ENCODE data around the gene RCBTB1.

The RCBTB1 gene

DNA sequence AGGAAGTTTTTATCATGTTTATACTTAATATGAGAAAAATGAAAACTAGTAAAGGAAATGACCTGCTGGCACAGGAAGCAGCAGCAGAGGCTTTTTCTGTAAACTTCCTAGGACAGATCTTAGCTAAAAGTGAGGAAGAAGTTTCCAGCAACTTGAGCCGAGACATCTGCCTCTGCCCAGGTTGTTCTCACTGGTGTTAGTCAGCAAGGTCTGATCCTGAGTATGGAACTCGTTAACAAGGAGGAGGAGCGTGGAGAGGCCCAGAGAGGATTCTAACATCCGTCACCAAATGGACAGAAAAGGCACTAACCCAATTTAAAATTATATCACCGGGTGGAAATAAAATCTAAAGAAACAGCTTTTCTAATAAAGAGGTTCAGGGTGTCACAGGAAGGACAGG is 46.0 kb downstream of the RCBTB1 start:
- TF ChIP-seq, protein P1, sequence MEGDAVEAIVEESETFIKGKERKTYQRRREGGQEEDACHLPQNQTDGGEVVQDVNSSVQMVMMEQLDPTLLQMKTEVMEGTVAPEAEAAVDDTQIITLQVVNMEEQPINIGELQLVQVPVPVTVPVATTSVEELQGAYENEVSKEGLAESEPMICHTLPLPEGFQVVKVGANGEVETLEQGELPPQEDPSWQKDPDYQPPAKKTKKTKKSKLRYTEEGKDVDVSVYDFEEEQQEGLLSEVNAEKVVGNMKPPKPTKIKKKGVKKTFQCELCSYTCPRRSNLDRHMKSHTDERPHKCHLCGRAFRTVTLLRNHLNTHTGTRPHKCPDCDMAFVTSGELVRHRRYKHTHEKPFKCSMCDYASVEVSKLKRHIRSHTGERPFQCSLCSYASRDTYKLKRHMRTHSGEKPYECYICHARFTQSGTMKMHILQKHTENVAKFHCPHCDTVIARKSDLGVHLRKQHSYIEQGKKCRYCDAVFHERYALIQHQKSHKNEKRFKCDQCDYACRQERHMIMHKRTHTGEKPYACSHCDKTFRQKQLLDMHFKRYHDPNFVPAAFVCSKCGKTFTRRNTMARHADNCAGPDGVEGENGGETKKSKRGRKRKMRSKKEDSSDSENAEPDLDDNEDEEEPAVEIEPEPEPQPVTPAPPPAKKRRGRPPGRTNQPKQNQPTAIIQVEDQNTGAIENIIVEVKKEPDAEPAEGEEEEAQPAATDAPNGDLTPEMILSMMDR (IDR thresholded peaks at IDR 0.05): no peak
- Histone ChIP-seq H3K4me1 (ENCODE audit: control insufficient read depth in 1 of 2, insufficient read depth in 1 of 2, low read depth in 1 of 2, low read length in 1 of 2) (peaks cover 0 to 6% of the 10 kb centered on the region in 2 experiments), H3K36me3 (peaks cover 20% of the 10 kb centered on the region)

GRCh38 chr13:49538404-49538803 is 47.0 kb downstream of the RCBTB1 start:
- H3K36me3 ChIP-seq: peaks cover 13% of the 10 kb centered on the region
- TF ChIP-seq, protein P1 (IDR thresholded peaks at IDR 0.05): no peak

More for the DNA sequence above, 46.0 kb downstream of the RCBTB1 start:
- Histone ChIP-seq H3K27me3 (no peaks in the 10 kb centered on the region), H3K27ac (no peak overlapping the region), H3K4me3 (ENCODE audit: low read depth in 1 of 2, low read length in 1 of 2) (no peak overlapping the region), H3K9me3 (no peaks in the 10 kb centered on the region)

DNA sequence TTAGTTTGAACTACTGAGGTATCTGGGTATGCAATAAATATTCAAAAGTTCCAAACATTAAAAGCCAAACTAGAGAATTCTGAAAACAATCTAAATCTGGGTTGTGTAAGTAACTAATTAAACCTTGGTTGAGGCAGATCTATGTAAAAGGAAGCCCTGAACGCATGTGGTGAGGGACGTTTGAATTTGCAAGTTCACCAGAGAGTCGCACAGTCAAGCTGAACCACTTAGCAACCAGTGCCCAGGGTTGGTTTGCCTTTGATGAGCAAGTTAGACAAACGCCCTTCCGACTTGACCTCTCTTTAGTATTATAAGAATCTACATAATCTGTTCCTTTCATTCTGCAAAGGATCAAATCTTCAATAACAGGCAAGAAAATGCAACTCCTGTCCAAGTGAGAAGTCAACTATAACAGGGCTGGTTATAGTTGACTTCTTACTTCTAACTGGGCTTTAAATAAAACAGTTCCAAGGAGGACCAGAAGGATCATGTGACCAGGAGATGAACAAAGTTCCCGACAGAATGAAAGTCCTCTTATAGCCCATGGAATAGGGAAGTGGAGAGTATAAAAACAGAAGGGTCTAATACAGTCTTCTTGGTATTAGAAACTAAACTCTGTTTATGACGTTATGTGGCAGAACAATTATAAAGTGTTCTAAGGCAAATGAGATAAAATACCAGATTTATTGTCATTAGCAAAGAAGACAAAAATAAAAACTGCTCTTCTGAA is 49.0 kb downstream of the RCBTB1 start:
- Histone ChIP-seq H3K27me3 (no peaks in the 10 kb centered on the region), H3K27ac (no peak overlapping the region), H3K9me3 (no peaks in the 10 kb centered on the region), H3K36me3 (peaks cover 13% of the 10 kb centered on the region), H3K4me3 (ENCODE audit: low read depth in 1 of 2, low read length in 1 of 2) (no peak overlapping the region), H3K4me1 (ENCODE audit: control insufficient read depth in 1 of 2, insufficient read depth in 1 of 2, low read depth in 1 of 2, low read length in 1 of 2) (peaks cover 13 to 21% of the 10 kb centered on the region in 2 experiments)
- TF ChIP-seq, protein P1 (IDR thresholded peaks at IDR 0.05): no peak

More at GRCh38 chr13:49538404-49538803, 47.0 kb downstream of the RCBTB1 start:
- H3K4me1 ChIP-seq (ENCODE audit: control insufficient read depth in 1 of 2, insufficient read depth in 1 of 2, low read depth in 1 of 2, low read length in 1 of 2): peaks cover 8 to 15% of the 10 kb centered on the region in 2 experiments
- H3K27me3 ChIP-seq: no peaks in the 10 kb centered on the region
- no peak overlapping the region for H3K4me3 ChIP-seq (ENCODE audit: low read depth in 1 of 2, low read length in 1 of 2)
- H3K27ac ChIP-seq: no peak overlapping the region
- no peaks in the 10 kb centered on the region for H3K9me3 ChIP-seq

GRCh38 chr13:49533591-49534269 is 51.6 kb downstream of the RCBTB1 start:
- Histone ChIP-seq H3K36me3 (peaks cover 13% of the 10 kb centered on the region), H3K27me3 (no peaks in the 10 kb centered on the region), H3K4me1 (ENCODE audit: control insufficient read depth in 1 of 2, insufficient read depth in 1 of 2, low read depth in 1 of 2, low read length in 1 of 2) (peaks cover 23 to 30% of the 10 kb centered on the region in 2 experiments), H3K9me3 (no peaks in the 10 kb centered on the region), H3K4me3 (ENCODE audit: low read depth in 1 of 2, low read length in 1 of 2) (peak overlapping the region; percentile 6 to 20), H3K27ac (peak overlapping the region; percentile 88)
- TF ChIP-seq, protein P1 (IDR thresholded peaks at IDR 0.05): no peak

DNA sequence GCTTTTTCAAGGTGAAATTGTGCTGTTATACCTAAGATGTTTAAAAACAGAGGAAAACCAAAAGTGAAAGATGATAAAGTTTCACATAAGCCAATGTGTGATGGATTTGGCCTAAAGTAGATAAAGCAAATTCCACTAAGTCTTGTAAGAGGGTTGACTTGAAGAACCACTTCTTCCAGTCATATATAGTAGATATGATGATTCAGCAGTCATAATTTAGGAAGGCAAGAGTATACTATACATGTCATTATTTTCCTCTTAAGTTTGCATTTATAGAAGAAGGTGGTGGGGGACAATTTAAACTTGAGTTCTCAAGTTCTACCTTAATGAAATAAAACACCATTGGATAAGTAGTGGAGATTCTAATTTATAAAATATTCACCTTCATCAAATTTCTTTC is 52.3 kb downstream of the RCBTB1 start:
- Histone ChIP-seq H3K36me3 (peaks cover 16% of the 10 kb centered on the region), H3K27me3 (no peaks in the 10 kb centered on the region), H3K4me1 (ENCODE audit: control insufficient read depth in 1 of 2, insufficient read depth in 1 of 2, low read depth in 1 of 2, low read length in 1 of 2) (peaks cover 23 to 30% of the 10 kb centered on the region in 2 experiments), H3K27ac (peak overlapping the region; percentile 88), H3K9me3 (no peaks in the 10 kb centered on the region), H3K4me3 (ENCODE audit: low read depth in 1 of 2, low read length in 1 of 2) (no peak overlapping the region)
- TF ChIP-seq, protein P1 (IDR thresholded peaks at IDR 0.05): no peak
